Measurements from ENCODE around the gene NPW. TPM values are rescaled to one million over a fixed set of nuclear protein-coding genes. Genes with fewer than 3 reads are reported as not detected.

Gene NPW
- total RNA-seq, 3 donors from 2014 or later = not detected

DNA sequence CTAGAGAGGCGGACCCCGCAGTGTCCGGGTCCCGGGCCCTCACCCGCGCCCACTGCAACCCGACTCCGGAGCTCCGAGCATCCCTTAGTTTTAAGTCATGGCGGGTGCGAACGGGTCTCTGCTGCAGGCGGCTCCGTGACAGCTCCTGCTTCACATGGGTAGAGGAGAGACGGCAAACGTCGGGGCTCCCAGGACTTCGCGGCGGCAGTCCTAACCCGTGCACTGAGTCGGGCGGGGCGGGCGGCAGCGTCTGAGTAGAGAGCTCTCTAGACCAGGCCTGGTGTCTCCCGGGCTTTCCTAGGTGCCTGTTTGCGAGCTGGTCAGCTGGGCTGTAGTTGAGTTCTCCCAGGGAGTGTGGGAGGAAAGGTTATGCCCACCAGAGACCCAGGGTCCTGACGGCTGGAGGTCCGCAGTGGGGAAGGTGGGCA, 28.5 kb downstream of the NPW start:
- Histone ChIP-seq H3K27ac (peak overlapping the region; percentile 72 to 88), H3K27me3 (no peaks in the 10 kb centered on the region), H3K9me3 (no peaks in the 10 kb centered on the region), H3K36me3 (no peaks in the 10 kb centered on the region), H3K4me3 (peak overlapping the region; percentile 90 to 99 (median 93)), H3K4me1 (peaks cover 13% of the 10 kb centered on the region in 2 donors)
- DNase-seq (ENCODE audit: low spot score in 2 of 2) = no peak
- intact Hi-C loops (cut with DNase I; ENCODE audit: low total_unique reads) = no loop called here
- TF ChIP-seq POLR2A (IDR thresholded peaks at IDR 0.05) (no peak), POLR2AphosphoS5 (IDR thresholded peaks at IDR 0.05) (no peak)
- TF ChIP-seq, protein P1, sequence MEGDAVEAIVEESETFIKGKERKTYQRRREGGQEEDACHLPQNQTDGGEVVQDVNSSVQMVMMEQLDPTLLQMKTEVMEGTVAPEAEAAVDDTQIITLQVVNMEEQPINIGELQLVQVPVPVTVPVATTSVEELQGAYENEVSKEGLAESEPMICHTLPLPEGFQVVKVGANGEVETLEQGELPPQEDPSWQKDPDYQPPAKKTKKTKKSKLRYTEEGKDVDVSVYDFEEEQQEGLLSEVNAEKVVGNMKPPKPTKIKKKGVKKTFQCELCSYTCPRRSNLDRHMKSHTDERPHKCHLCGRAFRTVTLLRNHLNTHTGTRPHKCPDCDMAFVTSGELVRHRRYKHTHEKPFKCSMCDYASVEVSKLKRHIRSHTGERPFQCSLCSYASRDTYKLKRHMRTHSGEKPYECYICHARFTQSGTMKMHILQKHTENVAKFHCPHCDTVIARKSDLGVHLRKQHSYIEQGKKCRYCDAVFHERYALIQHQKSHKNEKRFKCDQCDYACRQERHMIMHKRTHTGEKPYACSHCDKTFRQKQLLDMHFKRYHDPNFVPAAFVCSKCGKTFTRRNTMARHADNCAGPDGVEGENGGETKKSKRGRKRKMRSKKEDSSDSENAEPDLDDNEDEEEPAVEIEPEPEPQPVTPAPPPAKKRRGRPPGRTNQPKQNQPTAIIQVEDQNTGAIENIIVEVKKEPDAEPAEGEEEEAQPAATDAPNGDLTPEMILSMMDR (IDR thresholded peaks at IDR 0.05) = no peak

DNA sequence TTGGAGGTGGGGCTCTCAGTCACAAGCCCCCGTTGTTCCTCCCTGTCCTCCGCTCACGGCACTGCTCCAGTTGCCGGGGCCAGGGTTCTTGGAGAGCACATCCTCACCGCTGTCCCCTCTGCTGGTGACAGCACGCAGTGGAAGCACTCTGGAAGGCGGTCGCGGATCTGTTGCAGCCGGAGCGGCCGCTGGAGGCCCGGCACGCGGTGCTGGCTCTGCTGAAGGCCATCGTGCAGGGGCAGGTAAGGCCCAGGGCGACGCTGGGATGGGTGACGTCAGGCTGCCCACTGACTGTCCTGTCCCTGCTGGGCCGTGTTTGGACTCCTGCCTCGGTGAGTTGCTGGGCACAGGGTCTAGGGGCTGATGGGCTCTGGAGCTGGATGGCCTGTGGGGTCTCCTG, 33.6 kb downstream of the NPW start:
- Histone ChIP-seq H3K4me3 (no peak overlapping the region), H3K27me3 (no peaks in the 10 kb centered on the region), H3K27ac (no peak overlapping the region), H3K36me3 (no peaks in the 10 kb centered on the region), H3K9me3 (no peaks in the 10 kb centered on the region), H3K4me1 (peaks cover 3 to 7% of the 10 kb centered on the region in 2 donors)
- DNase-seq (ENCODE audit: low spot score in 2 of 2) = no peak
- TF ChIP-seq POLR2A (IDR thresholded peaks at IDR 0.05) (no peak), POLR2AphosphoS5 (IDR thresholded peaks at IDR 0.05) (no peak)
- TF ChIP-seq, protein P1 (IDR thresholded peaks at IDR 0.05) = no peak
- intact Hi-C loops (cut with DNase I; ENCODE audit: low total_unique reads) = no loop called here

DNA sequence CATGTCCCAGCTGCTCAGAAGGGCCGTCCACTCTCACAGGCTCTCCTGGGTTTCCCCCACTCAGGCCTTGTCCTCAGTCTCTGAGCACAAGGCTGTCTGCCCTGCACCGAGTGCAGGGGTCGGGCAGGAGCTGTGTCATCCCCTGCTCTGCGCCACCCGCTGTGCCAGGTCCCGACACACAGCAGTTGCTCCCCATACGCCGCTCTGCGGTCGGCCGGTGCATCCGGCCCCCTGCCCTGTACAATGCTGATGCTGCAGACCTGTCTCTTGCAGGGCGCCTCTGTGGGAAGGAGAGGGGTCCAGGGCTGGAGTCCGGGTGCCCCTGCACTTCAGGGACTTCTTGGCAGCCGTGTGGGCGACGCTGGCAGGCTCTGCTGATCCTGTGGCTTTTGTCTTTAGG, 34.3 kb downstream of the NPW start:
- Histone ChIP-seq H3K27ac (no peak overlapping the region), H3K36me3 (no peaks in the 10 kb centered on the region), H3K4me3 (no peak overlapping the region), H3K4me1 (peaks cover 0 to 2% of the 10 kb centered on the region in 2 donors), H3K9me3 (no peaks in the 10 kb centered on the region), H3K27me3 (no peaks in the 10 kb centered on the region)
- no peak for DNase-seq (ENCODE audit: low spot score in 2 of 2)
- intact Hi-C loops (cut with DNase I; ENCODE audit: low total_unique reads) = no loop called here
- TF ChIP-seq, protein P1 (IDR thresholded peaks at IDR 0.05) = no peak
- TF ChIP-seq POLR2AphosphoS5 (IDR thresholded peaks at IDR 0.05) (no peak), POLR2A (IDR thresholded peaks at IDR 0.05) (no peak)

DNA sequence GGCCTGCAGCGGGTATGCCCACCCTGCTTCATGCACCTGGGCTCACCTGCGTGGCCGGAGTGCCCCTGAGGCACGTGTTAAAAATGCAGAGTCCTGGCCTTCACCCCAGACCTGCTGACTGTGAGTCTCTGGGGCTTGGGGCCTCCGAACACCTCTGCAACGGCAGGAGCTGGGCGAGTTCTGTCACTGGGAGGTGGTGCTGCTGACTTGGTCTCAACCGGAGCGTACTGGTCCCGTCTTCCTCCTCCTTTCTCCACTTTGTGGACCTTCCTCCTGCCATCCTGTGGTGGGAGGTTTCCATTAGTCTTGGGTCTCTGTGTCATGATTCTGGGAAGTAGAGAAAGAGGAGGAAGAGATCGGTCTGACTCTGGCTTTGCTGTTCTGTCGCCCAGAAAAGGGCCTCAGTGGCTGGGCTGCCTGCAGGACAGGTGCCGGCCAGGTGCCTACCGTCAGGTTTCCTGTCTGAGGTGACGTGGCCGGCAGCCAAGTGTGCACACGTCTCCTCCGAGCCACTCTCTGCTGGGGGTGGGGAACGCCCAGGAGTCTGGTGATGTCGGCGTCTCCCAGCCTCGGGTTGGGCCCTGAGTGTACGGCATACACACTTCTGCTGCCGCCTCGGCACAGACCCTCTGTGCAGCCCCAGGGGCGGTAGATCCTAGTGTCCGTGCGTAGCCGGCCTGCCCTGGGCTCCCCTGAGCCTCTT, 35.1 kb downstream of the NPW start:
- TF ChIP-seq POLR2A (IDR thresholded peaks at IDR 0.05) = no peak
- TF ChIP-seq, protein P1 (IDR thresholded peaks at IDR 0.05) = no peak
- intact Hi-C loops (cut with DNase I; ENCODE audit: low total_unique reads) = no loop called here
- Histone ChIP-seq H3K4me3 (no peak overlapping the region), H3K4me1 (no peaks in the 10 kb centered on the region), H3K27me3 (no peaks in the 10 kb centered on the region), H3K9me3 (no peaks in the 10 kb centered on the region), H3K36me3 (no peaks in the 10 kb centered on the region), H3K27ac (peak overlapping the region in 1 of 2 donors; percentile 10)
- no peak for DNase-seq (ENCODE audit: low spot score in 2 of 2)

DNA sequence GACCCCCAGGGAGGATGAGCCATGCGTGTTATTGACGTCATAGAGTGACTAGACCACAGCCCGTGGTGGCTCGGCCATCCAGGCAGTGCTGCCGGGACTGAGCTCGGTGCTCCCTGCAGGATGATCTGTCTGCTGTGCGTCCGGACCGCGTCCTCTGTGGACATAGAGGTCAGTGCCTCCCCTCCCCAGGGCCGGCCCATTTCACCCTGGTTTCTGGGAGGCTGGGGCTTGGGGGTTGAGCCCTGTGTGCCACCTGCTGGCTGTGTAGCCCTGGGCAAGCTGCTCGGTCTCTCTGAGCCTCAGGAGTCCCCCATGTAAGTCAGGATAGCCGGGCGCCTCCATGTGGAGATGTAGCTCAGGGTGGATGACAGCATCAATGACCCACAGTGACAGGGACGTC, 36.5 kb downstream of the NPW start:
- H3K27me3 ChIP-seq = no peaks in the 10 kb centered on the region
- no peak for DNase-seq (ENCODE audit: low spot score in 2 of 2)
- no peak overlapping the region for H3K27ac ChIP-seq
- TF ChIP-seq POLR2AphosphoS5 (IDR thresholded peaks at IDR 0.05) (no peak), POLR2A (IDR thresholded peaks at IDR 0.05) (no peak)
- TF ChIP-seq, protein P1 (IDR thresholded peaks at IDR 0.05) = no peak
- H3K9me3 ChIP-seq = no peaks in the 10 kb centered on the region
- H3K4me3 ChIP-seq = no peak overlapping the region
- no peaks in the 10 kb centered on the region for H3K4me1 ChIP-seq
- no peaks in the 10 kb centered on the region for H3K36me3 ChIP-seq
- intact Hi-C loops (cut with DNase I; ENCODE audit: low total_unique reads) = no loop called here

Data from breast epithelium (tissue), 4 donors.